NCI-H524 (cell line): ENCODE results near the gene B3GNT3.

Source experiments
- DNase-seq, 2 experiments: peaks; one replicate each; lab custom pipeline; 2025; lab: John Stamatoyannopoulos, UW

B3GNT3 gene, protein sequence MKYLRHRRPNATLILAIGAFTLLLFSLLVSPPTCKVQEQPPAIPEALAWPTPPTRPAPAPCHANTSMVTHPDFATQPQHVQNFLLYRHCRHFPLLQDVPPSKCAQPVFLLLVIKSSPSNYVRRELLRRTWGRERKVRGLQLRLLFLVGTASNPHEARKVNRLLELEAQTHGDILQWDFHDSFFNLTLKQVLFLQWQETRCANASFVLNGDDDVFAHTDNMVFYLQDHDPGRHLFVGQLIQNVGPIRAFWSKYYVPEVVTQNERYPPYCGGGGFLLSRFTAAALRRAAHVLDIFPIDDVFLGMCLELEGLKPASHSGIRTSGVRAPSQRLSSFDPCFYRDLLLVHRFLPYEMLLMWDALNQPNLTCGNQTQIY

DNA sequence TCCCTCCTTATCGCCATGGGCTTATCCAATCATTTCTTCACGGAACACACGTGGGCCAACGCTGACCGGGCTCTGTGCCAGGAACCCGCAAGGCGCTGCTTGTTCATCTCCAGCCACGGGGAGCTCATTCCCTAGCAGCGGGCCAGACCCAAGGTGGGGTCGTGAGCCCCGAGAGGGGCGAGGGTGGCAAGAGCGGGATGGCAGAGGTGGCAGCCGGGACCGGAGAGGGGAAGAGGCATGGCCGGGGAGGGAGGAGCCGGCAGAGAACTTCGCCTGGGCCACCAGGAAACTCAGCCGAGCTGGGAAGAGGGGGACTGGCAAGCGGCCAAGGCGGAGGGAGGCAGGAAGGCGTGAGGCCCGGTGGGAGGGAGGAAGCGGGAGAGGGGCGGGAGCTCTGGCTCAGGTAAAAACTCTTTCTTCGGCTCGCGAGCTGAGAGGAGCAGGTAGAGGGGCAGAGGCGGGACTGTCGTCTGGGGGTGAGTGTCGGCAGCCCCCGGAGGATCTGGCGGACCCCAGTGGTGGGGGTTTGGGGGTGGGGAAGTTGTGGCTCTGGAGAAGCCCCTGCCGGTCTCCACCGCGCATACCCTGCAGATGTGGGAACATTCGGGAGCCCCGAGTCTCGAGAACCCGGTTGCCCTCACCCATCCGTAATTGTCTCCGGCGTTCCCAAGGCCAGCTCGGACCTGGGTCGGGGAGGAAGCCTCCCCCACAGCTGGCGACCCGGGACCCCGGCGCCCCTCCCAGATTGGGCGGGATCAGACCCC, at the start of gene B3GNT3:
TSS of gene B3GNT3 (plus strand) at position 408 of the 764 bp plus-strand sequence. CDS start 12,670 bp downstream, outside the sequence.
- DNase-seq, result peak in 1 of 2 experiments; percentile 12

DNA sequence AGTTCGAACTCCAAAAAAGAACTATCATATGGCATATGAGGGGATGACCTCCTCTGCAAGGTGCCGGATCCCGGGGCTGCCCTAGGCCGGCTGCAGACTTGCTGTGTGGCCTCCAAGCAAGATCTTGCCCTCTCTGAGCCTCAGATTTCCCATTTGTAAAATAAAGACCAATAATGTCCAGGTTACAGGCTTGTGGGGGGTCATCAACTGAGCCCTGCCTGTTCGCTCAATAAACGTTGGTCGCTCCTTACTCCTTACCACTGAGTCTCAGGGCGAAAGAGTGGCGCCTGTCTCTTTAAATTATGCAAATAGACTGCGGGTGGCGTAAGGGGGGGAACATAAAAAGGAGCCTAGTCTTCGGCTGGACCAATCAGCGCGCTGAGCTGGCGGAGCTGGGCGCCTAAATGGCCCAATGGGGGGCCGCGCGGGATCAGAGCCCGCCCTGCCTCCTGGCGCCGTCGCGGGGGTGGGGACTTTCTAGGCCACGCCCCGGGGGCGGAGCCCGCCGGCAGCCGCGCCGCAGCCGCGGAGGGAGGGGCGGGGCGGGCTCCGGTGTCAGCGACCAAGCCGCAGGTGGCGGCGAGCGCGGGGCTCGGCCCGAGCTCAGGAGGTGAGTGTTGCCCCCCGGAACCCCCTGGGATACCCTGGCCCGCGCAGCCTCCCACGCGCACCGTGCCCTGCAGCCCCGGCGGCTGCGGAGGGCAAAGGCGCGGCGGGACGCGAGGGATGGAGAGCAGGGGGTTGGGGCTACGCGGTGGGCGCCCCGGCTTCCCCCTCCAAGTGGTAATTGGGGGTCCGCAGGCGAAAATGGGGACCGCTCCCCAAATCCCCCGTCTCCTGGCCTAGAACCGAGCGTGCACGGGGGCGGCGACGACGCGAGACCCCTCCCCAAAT, 47.5 kb upstream of the B3GNT3 start:
- peak; percentile 94 to 96 for DNase-seq

DNA sequence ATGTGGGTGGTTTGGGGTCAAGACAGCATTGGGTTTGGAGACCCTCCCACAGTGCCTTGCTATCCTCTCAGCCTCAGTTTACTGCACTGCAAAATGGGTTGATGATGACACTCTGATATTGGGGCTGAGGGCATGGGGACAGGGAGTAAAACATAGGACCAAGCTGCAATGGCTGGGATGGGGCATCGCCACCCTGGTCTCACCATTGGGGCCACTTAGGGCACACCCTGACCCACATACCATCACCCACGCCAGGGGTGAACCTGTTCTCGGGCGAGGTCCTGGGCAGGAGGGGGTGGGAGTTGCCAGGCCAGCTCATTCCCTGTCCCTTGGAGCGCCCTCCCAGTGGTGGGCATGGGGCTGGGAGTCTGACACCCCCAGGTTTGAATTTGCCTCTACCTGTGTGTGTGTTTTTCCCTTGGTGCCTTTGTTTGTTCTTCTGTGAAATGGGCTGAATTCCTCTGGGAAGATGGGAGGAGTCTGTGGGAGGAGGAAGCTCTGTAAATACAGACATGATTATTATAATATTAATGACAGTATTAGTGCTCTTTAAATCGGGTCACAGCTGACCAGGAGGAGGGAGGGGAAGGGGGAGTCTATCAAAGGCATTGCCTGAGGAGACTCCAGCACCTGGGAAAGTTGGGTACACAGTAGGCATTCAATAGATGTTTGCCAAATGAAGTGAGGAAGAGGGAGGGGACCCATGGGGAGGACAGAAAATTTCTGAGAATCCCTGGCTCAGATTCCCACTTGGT, 45.9 kb upstream of the B3GNT3 start:
- no peak for DNase-seq

DNA sequence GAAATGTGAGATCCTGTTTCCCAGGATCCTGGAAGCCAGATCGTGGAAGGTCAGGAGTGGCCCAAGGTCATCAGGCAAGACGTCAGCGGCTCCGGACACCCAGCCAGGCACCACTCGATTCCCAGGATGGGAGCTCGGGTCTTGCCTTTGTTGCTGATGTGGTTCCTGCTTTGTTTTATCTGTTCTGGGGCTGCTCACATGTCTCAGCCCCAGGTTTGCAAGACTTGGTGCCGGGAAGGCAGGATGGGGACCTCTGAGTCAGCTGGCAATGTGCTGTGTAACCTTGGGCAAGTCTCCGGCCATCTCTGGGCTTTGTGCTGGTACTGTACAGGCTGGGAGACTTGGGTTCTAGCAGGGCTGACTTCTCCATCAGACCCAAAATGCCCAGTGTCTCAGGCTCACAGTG, 45.0 kb upstream of the B3GNT3 start:
- DNase-seq, result no peak

DNA sequence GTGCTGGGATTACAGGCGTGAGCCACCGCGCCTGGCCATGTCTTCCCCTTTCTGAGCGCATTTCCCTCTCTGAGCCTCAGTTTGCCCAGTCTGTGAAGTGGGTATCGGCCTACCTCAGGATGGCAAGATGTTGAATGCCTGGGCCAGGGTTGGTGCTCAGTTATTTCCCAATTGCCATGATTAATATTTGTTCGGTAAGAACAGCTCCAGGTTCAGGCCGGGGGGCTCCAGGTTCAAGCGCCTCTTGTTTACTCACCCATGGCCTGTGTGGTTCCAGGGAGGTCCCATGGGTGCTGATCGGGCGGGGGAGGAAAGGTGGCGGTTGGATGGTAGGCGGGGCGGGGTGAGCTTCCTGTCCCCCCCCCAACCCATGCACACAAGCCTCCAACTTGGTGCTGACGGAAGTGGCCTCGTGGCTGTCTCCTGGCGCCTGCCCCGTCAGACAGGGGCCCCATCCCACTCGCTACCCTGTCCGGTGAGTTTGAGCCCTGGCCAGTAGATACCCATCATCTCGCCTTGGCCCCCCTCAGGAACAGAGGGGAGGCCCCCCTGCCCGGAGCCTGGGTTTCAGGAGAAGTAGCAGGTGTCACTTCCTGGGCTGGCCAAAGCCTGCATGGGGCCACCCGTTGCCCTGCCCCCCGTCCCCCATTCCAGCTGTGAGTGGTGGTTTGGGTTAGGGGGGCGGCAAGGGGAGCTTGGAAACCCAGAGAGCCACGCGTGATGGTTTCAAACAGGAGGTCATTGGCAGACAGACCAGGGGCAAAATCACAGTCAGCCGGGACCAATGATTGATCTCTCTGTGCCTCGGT, 43.6 kb upstream of the B3GNT3 start, which contains the start of gene FCHO1:
TSS of gene FCHO1 (plus strand) at position 375 of the 809 bp plus-strand sequence. CDS start 3,688 bp downstream, outside the sequence.
- no peak for DNase-seq

DNA sequence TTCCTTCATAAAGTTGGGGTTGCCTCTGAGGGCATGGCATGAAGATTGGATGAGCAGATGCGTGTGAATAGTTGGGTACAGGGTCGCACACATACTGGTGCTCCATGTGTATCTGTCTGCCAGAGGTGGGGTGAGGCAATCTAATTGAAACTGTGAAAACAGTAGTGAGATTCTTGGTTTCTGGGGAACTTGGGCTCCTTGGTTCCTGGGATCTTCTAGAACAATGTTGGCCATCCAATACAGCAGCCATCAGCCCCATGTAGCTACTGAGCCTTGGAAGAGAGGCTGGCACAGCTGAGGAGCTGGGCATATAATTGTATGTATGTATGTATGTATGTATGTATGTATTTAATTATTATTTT, 43.0 kb upstream of the B3GNT3 start:
- no peak for DNase-seq

DNA sequence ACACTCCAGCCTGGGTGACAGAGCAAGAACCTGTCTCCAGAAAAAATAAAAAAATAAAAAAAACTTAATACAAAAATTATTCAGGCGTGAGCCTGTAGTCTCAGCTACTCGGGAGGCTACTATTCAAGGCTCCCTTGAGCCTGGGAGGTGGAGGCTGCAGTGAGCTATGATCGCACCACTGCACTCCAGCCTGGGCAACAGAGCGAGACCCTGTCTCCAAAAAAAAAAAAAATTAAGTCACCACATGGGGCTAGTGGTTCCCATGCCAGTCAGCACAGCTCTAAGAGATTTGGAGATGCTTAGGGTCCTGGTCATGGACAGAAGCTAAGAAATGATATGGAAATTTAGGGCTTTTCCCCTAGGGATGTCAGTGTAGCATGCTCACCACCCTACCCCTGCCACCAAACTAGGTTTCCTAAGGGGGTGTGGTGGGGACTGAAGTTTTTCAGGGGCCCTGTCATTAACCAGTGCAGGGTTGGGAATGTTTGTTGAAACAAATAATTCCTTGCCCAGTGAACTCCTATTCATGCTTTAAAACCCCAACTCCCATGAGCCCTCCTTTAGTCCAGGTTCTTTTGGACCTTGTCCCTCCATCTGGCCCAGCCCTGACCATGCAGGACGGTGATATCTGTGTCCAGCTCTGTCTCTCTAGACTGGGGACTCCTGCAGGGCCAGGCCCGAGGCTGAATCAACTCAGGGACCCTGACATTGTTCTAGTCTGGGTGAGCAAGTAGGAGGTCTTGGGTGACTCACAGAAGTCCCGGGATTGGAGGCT, 41.9 kb upstream of the B3GNT3 start:
- DNase-seq, result no peak

DNA sequence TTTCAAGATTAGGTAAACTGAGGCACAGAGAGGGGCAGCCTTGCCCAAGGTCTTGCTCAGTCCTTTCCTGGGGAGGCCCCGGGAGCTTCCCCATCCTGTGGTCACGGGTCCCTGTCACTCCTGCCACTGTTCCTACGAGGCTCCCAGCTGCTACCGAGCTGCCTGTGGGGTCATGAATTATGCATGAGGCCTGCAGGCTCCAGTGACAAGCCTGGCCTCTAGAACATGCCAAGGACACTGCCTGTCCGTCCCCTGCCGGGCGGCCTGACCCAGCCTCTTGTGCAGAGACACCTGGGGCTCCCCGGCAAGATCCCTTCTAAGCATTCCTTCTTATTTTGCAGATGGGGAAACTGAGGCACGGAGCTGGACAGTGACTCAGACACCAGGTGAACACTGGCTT, 41.0 kb upstream of the B3GNT3 start:
- peak; percentile 62 to 84 for DNase-seq

DNA sequence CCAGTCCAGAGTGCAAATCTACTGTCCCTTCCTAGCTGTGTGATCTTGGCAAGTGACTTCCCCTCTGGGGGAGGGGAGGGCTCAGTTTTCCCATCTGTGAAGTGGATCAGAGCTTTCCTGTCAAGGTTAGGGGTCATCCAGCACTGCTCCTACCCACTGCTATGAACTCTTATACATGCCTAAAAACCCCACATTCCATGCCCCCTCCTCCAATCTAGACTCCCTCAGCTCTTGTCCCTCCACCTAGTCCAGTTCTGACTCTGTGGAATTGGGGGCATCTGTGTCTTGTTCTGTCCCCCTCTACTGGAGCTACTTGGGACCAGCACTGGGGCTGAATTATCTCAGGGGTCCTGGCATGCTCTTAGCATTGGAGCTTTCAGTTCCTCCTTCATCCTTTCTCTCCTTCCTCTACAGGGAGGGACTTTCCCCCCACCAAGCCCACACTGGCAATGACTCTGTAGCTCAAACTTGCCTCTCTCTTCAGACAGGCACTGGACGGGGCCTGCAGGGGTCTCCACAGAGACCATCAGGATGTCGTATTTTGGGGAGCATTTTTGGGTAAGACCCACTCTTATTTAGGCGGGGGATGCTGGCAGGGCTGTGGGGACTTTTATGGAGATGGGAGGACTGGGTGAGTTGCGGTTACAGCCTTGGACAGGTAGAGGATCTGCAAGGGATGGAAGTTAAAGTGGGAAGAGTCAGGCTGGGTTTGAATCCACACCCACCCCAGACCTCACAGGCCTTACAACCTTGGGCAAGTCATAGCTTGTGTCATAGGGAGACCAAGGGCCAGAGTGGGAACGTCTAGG, 40.1 kb upstream of the B3GNT3 start:
- no peak for DNase-seq

DNA sequence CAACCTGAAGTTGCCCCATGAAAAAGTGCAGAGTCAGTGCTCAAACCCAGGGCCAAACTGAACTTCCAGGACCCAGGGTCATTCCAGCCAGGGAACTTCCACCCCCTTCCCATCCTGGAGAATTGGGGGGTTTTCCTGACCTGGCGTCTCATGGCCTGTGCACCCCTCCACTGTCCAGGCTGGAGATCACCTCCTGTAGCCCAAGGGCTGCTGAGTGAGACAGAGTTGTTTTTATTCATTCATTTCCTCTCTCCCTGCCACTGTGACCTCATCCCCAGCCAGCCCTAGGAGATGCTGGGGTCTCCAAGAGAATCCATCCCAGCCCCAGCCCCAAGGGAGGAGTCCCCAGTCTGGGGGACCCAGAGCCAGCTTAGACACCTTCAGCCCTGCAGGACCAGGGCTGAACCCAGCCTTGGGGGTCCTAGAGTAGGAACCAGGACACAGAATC, 39.5 kb upstream of the B3GNT3 start:
- no peak for DNase-seq

DNA sequence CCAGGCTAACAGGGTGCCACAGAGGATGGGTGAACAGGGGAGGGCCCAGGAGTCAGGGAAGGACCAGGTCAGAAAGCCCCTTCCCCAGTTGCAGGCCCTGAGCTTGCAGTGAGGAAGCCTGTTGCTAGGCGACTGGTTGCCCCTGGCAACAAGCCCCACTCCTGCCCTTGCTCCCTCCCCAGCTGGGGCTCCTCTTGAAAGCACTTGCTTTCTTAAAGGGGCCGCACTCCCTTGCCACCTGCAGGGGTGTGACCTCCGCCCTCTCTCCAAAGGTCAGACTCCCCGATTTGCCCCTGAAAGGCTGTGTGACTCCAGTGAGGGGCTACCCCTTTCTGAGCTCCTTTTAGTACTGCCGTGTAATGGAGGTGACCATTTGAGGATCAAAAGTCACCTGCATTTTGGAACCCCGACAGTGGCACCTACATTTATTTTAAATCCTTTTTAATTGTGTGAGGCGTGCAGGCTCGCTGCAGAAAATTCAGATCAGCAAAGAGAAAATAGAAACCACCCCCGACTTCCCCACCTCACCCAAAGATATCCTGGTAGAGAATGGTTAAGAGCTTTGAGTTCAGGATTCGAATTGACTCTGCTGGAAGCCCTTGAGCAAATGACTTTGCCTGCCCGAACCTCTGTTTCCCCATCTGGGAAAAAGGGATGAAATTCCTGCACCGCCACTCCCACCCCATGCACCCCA, 38.8 kb upstream of the B3GNT3 start:
- peak; percentile 79 to 95 for DNase-seq

DNA sequence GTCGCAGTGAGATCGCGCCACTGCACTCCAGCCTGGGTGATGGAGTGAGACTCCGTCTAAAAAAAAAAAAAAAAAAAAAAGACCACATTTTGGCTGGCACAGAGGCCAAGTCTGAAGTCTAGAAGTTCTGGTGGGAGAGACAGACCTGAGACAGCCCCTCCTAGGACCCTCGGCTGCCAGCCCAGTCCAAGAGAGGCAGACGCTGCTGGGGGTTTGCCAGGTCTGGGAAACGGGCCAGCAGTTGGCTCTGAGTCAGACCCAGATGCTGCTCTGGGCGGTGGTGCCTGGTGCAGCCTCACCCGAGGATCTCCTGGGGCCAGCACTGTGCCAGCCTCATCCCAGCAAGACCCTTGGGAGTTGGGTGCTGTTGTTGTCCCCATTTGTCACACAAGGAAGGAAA, 37.8 kb upstream of the B3GNT3 start:
- peak; percentile 33 to 72 for DNase-seq

DNA sequence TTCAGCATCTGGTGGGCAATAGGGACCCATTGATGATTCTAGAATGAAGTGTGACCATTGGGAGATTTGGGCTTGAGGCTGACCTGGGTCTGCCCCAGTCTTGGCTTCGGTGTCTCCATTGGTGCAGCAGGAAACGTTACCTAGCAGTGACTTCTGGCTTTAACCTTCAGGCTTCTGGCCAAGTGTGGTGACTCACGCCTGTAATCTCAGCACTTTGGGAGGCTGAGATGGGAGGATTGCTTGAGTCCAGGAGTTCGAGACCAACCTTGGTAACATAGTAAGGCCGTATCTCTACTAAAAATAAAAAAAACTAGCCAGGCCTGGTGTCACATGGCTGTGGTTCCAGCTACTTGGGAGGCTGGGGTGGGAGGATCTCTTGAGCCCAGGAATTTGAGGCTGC, 36.4 kb upstream of the B3GNT3 start:
- no peak for DNase-seq

DNA sequence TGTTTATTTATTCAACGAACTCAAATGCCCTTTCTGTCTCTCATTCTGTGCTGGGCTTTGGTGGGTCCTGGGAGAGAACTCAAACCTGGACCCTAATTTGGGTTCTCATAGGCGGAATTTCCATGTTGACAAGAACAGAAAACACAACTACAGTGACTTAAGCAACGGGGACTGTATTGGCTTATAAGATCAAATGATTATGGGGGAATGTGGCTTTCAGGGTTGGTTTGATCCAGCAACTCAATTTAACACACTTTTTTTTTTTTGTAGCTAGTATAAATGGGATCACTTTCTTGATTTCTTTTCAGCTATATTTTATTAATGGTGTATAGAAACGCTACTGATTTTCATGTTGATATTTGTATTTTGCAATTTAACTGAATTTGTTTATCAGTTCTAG, 33.8 kb upstream of the B3GNT3 start:
- no peak for DNase-seq

DNA sequence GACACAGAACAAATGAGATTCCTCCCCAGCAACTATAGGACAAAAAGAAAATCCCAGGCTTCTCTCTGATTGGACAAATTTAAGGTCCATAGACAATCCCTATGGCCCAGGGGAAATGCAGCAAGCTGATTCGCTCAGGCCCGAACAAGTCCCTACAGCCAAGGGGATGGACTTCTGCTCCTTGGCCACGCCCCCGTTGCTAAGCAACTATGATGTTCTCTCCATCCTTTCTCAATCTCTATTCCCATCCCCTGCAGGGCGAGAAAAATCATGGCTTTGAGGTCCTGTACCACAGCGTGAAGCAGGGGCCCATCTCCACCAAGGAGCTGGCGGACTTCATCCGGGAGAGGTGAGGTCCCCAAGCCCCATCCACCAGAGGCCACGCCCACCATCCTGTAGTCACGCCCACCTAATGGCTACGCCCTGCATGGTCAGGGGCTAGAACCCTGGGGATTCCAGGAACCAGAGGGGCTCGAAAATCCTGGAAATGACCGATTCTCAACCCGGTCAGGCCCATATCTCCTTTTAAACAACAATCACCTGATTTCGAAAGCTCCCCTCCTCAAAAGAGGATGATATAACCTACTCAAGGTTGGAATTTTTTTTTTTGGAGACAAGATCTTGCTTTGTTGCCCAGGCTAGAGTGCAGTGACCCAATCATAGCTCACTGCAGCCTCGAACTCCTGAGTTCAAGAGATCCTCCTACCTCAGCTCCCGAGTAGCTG, 32.3 kb upstream of the B3GNT3 start:
- DNase-seq, result peak; percentile 89 to 96

DNA sequence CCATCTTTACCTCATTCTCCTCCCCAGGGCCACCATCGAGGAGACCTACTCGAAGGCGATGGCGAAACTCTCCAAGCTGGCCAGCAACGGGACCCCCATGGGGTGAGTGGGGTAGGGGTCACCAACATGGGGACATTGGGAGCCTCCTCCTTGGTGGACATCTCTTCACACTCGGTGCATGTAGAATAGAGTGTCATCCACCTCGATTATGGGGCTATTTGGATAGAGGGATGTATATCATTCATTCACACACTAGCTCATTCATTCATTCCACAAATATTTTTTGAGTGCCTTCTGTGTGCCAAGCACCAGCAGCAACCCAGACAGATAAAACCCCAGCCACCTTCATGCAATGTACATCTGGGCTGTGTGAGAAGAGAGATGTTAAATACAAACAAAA, 30.6 kb upstream of the B3GNT3 start:
- DNase-seq, result no peak

DNA sequence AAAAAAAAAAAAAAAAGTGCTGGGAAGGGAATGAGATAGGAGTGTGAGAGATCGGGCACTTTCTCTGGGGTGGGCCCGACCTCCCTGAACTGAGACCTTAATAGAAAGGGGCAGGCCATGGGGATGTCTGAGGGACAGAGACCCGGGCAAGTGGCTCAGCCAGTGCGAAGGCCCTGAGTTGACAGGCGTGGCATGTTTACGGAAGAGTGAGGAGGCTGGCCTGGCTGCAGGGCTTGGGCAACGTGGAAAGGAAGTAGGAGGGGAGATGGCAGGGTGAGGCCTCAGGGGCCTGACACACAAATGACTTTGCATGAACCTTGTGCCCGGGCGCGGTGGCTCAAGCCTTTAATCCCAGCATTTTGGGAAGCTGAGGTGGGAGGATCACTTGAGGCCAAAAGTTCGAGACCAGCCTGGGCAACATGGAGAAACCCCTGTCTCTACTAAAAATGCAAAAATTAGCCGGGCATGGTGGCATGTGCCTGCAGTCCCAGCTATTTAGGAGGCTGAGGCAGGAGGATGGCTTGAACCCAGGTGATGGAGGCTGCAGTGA, 29.8 kb upstream of the B3GNT3 start:
- DNase-seq, result no peak
